B cell (primary cell): ENCODE data around the gene ZNF574.

Source experiments
- EZH2 ChIP-seq: IDR thresholded peaks from 2 replicates; pipeline ENCODE4 v1.6.1; 2012; ENCODE audit warnings: borderline replicate concordance, low read depth, mild to moderate bottlenecking, moderate library complexity, low read length; ENCODE audit not compliant: insufficient read depth, poor library complexity, severe bottlenecking
- TF ChIP-seq, protein P1 (sequence below): fragments of 200-600 bp; IDR thresholded peaks from one replicate; pipeline ENCODE4 v1.8.0; 2022; ENCODE audit warnings: antibody characterized with exemption, mild to moderate bottlenecking

DNA sequence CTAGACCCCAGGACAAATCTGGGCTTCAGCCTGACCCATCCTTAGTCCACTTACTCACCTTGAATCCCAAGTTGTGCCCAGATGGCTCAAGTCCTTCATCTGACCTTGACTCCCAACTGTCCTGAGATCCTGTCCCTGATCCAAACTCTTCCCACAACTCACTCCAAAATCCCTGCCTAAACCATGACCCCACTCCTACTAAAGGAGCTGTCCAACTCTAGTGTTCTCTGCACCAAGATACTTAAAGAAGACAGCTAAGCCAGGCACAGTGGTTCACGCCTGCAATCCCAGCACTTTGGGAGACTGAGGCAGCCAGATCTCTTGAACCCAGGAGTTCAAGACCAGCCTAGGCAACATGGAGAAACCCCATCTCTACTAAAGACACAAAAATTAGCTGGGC lies 47.8 kb downstream of the ZNF574 start:
- TF ChIP-seq, protein P1, sequence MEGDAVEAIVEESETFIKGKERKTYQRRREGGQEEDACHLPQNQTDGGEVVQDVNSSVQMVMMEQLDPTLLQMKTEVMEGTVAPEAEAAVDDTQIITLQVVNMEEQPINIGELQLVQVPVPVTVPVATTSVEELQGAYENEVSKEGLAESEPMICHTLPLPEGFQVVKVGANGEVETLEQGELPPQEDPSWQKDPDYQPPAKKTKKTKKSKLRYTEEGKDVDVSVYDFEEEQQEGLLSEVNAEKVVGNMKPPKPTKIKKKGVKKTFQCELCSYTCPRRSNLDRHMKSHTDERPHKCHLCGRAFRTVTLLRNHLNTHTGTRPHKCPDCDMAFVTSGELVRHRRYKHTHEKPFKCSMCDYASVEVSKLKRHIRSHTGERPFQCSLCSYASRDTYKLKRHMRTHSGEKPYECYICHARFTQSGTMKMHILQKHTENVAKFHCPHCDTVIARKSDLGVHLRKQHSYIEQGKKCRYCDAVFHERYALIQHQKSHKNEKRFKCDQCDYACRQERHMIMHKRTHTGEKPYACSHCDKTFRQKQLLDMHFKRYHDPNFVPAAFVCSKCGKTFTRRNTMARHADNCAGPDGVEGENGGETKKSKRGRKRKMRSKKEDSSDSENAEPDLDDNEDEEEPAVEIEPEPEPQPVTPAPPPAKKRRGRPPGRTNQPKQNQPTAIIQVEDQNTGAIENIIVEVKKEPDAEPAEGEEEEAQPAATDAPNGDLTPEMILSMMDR: no peak
- no peak for TF ChIP-seq EZH2
